H1 (cell line): ENCODE results near the gene KIAA0319L. TPM values are rescaled to one million over a fixed set of nuclear protein-coding genes. Genes with fewer than 3 reads are reported as not detected.

Source experiments
- CTCF ChIP-seq, 3 experiments: IDR thresholded peaks; 1 replicate in 2 of 3; 2 replicates in 1 of 3; pipeline versions ENCODE4 v1.5.1 to v1.6.1; 2011; ENCODE audit warnings: low read length in 3 of 3, mild to moderate bottlenecking in 3 of 3, inconsistent platforms in 2 of 3, low read depth in 1 of 3, moderate library complexity in 1 of 3; ENCODE audit not compliant: insufficient read depth in 1 of 3; ENCODE audit errors: control extremely low read depth in 1 of 3
- NRF1 ChIP-seq: IDR thresholded peaks from 2 replicates; pipeline ENCODE4 v1.6.1; 2011; ENCODE audit warnings: mild to moderate bottlenecking, low read depth, low read length, improper control_type of control experiment
- RNF2 ChIP-seq: fragments of 200-900, 300-1000 bp; sonication (generic); IDR thresholded peaks from 2 replicates; pipeline ENCODE4 v1.7.1; 2016; ENCODE audit warnings: borderline replicate concordance, low read depth, mild to moderate bottlenecking, antibody characterized with exemption, low read length; ENCODE audit not compliant: poor library complexity, severe bottlenecking; ENCODE audit errors: missing control alignments
- polyA plus RNA-seq, 7 experiments: library from polyadenylated mRNA; depleted of rRNA in 3 of 7; stranded (reverse) in 5 of 7; unstranded in 2 of 7; fragments of >200 nt in 5 of 7; fragments of 200-250 nt in 2 of 7; gene quantifications; 1 replicate in 5 of 7; 2 replicates in 1 of 7; 4 replicates in 1 of 7; pipeline versions ENCODE4 v1.2.1 to v1.2.3, GENCODE V29; 2011 to 2013; ENCODE audit warnings: missing spikeins in 2 of 7, mixed read lengths in 2 of 7
- total RNA-seq: library from RNA; stranded (reverse); fragmentation: NEBNext Ultra II Directional; extraction: Animal tissue kit (Norgen Biotek cat#: 25700); gene quantifications from 2 replicates; pipeline ENCODE4 v1.2.1, GENCODE V29; 2021
- TF ChIP-seq, protein P1 (sequence below): fragments of 300-600 bp; sonication (generic); IDR thresholded peaks from 2 replicates; pipeline ENCODE4 v1.7.1; 2012; ENCODE audit warnings: low read length, moderate library complexity, mild to moderate bottlenecking, inconsistent platforms; ENCODE audit not compliant: insufficient replicate concordance

Gene KIAA0319L
- total and polyA plus RNA-seq, 2 of the 8 experiments (the other 6 are each of a cell fraction or from before 2014, with no cell fraction given) = 40.1 to 55.7 TPM

- TF ChIP-seq CTCF (IDR thresholded peaks at IDR 0.05; ENCODE audit: control extremely low read depth in 1 of 3, insufficient read depth in 1 of 3, low read depth in 1 of 3, low read length in 3 of 3) (no peak), RNF2 (no peak), NRF1 (no peak)
- TF ChIP-seq, protein P1, sequence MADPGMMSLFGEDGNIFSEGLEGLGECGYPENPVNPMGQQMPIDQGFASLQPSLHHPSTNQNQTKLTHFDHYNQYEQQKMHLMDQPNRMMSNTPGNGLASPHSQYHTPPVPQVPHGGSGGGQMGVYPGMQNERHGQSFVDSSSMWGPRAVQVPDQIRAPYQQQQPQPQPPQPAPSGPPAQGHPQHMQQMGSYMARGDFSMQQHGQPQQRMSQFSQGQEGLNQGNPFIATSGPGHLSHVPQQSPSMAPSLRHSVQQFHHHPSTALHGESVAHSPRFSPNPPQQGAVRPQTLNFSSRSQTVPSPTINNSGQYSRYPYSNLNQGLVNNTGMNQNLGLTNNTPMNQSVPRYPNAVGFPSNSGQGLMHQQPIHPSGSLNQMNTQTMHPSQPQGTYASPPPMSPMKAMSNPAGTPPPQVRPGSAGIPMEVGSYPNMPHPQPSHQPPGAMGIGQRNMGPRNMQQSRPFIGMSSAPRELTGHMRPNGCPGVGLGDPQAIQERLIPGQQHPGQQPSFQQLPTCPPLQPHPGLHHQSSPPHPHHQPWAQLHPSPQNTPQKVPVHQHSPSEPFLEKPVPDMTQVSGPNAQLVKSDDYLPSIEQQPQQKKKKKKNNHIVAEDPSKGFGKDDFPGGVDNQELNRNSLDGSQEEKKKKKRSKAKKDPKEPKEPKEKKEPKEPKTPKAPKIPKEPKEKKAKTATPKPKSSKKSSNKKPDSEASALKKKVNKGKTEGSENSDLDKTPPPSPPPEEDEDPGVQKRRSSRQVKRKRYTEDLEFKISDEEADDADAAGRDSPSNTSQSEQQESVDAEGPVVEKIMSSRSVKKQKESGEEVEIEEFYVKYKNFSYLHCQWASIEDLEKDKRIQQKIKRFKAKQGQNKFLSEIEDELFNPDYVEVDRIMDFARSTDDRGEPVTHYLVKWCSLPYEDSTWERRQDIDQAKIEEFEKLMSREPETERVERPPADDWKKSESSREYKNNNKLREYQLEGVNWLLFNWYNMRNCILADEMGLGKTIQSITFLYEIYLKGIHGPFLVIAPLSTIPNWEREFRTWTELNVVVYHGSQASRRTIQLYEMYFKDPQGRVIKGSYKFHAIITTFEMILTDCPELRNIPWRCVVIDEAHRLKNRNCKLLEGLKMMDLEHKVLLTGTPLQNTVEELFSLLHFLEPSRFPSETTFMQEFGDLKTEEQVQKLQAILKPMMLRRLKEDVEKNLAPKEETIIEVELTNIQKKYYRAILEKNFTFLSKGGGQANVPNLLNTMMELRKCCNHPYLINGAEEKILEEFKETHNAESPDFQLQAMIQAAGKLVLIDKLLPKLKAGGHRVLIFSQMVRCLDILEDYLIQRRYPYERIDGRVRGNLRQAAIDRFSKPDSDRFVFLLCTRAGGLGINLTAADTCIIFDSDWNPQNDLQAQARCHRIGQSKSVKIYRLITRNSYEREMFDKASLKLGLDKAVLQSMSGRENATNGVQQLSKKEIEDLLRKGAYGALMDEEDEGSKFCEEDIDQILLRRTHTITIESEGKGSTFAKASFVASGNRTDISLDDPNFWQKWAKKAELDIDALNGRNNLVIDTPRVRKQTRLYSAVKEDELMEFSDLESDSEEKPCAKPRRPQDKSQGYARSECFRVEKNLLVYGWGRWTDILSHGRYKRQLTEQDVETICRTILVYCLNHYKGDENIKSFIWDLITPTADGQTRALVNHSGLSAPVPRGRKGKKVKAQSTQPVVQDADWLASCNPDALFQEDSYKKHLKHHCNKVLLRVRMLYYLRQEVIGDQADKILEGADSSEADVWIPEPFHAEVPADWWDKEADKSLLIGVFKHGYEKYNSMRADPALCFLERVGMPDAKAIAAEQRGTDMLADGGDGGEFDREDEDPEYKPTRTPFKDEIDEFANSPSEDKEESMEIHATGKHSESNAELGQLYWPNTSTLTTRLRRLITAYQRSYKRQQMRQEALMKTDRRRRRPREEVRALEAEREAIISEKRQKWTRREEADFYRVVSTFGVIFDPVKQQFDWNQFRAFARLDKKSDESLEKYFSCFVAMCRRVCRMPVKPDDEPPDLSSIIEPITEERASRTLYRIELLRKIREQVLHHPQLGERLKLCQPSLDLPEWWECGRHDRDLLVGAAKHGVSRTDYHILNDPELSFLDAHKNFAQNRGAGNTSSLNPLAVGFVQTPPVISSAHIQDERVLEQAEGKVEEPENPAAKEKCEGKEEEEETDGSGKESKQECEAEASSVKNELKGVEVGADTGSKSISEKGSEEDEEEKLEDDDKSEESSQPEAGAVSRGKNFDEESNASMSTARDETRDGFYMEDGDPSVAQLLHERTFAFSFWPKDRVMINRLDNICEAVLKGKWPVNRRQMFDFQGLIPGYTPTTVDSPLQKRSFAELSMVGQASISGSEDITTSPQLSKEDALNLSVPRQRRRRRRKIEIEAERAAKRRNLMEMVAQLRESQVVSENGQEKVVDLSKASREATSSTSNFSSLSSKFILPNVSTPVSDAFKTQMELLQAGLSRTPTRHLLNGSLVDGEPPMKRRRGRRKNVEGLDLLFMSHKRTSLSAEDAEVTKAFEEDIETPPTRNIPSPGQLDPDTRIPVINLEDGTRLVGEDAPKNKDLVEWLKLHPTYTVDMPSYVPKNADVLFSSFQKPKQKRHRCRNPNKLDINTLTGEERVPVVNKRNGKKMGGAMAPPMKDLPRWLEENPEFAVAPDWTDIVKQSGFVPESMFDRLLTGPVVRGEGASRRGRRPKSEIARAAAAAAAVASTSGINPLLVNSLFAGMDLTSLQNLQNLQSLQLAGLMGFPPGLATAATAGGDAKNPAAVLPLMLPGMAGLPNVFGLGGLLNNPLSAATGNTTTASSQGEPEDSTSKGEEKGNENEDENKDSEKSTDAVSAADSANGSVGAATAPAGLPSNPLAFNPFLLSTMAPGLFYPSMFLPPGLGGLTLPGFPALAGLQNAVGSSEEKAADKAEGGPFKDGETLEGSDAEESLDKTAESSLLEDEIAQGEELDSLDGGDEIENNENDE = no peak
These were observed 107.7 kb downstream of the KIAA0319L start (continued) for GRCh38 chr1:35449334-35450008.
